ENCODE data around the gene FAM193B.

The FAM193B gene

DNA sequence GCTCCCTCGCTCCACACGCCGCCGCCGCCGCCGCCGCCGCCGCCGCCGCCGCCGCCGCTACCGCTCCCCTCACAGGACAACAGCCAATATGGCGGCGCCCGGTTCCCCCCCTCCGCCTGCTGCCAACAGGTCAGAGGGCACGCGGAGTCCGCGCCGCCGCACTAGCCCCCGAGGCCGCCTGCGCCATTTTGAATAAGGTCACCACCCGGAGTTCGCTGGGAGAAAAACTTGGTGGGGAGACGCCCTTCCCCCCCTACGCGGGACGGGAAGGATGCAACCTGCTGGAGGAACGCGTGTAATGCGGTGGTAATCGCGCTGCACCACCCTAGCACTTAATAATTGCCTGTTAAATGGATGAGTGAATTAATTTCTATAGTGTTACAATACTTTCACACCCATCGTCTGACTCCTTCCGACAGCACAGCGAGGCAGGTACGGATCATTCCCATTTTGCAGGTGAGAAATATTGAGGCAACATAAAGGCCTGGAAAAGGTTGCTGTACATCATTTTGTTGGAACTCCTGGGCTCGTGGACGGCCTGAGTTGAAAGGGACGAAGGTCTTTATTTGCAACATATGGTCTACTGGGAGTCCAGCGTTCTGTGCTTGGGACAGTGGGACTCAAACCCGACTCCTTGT, at the start of gene FAM193B:
FAM193B (minus strand) TSS at position 90 of the 638 bp plus-strand sequence. CDS start 105 bp downstream, outside the sequence.
- peak; percentile 93 for DNase-seq (ENCODE audit: low read depth)

DNA sequence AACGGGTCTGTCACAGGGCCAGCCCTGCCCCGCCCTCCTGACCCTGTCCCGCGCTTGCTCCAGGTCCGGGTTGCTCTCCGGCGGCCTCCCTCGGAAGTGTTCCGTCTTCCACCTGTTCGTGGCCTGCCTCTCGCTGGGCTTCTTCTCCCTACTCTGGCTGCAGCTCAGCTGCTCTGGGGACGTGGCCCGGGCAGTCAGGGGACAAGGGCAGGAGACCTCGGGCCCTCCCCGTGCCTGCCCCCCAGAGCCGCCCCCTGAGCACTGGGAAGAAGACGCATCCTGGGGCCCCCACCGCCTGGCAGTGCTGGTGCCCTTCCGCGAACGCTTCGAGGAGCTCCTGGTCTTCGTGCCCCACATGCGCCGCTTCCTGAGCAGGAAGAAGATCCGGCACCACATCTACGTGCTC, 49.8 kb upstream of the FAM193B start:
- DNase-seq (ENCODE audit: low read depth): no peak

DNA sequence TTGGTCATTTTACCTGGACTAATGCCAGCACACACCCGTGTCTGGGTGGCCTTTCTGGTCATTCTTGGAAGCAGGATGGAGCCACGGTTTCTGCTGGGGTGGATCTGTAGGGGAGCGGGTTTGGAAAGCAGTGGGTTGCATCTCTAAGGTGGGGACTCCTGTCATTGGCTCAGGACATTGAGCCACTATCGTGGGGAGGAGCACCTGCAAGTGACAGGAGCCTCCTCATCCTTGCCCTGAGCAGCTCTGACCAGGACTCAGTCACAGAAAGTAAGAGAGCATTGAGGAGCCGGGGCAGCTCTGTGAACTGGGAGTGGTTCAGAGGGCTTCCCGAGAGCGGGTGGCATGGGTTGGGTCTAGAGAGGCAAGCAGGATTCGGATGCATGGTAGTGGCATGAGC, 49.3 kb upstream of the FAM193B start:
- no peak for DNase-seq (ENCODE audit: low read depth)

DNA sequence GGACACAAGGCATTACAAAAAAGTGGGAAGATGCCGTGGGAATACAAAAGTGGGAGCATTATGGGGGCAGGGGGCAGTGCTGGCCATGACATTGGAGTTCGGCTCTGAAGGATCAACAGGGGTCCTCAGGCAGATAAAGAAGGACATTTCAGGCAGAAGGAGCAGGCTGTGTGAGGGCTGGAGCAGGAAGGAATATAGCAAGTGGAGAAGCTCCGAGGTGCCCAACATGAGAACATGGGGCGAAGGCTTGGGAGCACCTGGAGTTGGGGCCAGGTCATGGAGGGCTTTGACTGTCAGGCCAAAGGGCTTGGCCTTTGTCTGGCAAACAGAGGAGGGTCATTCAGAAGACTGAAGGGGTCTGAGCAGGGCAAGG, 48.1 kb upstream of the FAM193B start:
- DNase-seq (ENCODE audit: low read depth): no peak

DNA sequence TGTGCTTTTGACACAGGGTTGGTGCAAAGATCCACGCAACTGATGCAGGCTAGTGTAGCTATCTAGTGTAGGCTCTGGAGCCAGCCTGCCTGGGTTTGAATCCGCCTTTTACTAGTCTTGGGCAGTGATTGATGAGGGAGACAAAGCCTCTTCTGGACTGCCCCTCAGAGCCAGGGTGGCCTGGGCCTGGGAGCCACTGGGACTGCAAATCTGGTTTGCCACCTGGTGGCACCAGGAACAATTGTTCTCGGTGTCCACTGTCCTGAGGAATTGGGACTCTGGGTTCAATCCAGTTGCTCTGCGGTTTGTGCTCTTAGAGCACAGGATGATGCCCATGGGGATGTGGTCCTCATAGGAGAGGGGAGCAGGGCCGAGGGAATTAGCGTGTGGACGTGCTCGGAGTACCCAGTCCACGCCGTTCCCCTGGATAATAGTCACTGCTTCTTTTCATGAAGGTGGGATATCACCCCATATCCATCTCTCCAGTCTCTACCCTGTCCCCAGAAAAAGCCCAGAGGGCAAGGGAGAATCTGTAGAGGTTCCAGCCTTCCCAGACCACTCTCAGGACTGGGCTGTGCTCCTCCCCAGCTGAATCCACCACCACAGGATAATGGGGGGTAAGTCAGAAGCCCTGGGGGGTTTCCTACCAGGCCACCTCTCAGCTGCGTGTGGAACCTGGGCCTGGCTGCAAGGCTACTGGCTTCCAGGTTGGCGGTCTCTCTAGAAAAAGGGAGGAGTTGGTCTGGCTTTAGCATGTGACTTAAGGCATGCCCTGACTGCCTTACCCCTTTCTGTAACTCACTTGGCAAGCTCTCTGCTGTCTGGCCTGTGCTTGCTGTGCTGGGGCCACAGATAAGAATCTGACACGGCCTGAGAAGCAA, 47.5 kb upstream of the FAM193B start:
- no peak for DNase-seq (ENCODE audit: low read depth)

- no peak for DNase-seq (ENCODE audit: low read depth)
Measured at GRCh38 chr5:177601126-177601525, 46.8 kb upstream of the FAM193B start.

- DNase-seq (ENCODE audit: low read depth): no peak
Measured at GRCh38 chr5:177600508-177601018, 46.2 kb upstream of the FAM193B start.

DNA sequence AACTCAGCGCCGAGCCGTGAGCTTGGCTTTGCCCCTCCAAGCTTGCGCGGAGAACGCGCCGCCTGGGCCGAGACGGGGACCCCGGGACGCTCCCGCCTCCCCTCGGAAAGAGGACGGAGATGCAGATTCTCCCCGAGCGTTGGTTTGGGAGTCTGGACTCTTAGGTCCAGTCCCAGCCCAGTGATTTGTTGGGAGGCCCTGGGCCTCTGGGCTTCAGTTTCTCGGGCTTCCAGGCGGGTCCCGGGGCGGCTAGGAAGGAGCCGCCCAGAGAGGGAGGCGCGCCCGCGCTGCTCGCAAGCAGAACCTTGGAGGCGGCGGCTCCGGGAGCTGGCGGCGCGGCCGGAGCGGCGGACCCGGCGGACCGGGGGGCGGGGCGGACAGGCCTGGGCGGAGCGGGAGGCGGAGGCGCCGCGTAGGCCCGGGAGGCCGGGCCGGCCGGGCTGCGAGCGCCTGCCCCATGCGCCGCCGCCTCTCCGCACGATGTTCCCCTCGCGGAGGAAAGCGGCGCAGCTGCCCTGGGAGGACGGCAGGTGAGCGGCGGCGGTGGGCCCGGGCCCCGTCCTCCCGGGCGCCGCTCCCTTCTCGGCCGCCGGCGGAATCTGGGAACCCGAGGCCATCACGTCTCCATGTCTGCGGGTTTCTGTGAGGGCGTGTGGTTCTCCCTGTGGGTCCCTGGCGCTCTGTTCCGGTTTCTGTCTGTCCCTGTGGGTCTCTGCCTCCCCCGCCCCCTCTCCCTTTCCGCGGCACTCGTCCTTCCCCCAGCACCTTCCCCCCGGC, 45.6 kb upstream of the FAM193B start, which contains the start of gene B4GALT7:
B4GALT7 (plus strand) TSS at position 402 of the 777 bp plus-strand sequence; CDS start at position 481, 79 bp downstream.
- peak; percentile 72 for DNase-seq (ENCODE audit: low read depth)

DNA sequence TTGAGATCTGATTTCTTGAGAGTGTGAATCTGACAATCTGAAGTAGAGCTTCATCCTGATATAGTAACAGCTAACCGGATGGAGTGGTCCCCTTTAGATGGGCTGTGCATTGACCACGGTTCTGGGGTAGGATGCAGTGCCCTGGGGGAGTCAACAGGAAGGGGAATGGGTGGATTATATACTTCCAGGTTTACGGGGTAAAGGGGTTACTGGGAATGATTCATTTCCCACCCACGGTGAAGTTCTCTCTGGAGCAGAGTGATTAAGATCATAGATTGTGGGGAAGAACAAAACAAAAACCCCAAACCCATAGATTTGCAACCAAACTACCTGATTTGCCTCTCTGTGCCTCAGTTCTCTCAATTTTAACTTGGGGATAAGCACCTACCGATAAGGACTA, 44.1 kb upstream of the FAM193B start:
- DNase-seq (ENCODE audit: low read depth): no peak

- no peak for DNase-seq (ENCODE audit: low read depth)
Measured at GRCh38 chr5:177596775-177597238, 42.4 kb upstream of the FAM193B start.

DNA sequence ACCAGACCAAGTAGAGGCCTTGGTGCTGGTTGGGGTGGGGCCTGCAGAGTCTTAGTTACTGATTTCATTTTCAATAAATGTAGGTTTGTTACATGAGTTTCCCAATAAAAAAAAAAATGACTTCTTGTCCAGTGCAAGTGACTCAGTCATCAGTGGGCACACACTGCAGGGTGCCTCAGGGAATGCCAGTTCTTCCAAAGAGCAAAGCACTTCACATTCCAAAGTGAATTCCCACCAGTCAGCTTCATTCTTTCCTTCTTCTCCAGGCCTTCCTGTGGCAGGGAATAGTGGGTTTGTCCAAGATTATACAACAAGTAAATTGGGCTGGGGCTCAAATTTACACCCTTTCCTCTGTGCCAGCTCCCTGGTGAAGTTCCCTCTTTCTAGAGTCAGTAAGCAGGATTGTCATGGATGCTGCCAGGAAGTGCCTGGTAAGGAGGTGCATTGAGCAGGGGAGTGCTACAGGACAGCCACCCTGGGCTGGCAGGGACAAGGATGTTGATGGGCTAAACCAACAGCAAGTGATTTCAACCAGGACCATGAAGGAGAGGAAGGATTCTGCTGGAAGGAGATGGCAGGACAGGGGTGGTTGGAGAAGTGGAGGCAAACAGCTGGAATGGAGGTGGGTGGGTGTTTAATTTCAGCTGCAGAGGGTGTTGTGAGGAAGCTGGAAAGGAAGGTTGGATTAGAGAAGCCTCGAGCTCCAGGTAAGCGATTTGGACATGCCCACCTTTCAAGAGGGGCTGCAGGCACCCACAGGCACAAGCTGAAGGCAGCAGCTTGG, 41.8 kb upstream of the FAM193B start:
- DNase-seq (ENCODE audit: low read depth): no peak

- no peak for DNase-seq (ENCODE audit: low read depth)
Measured at GRCh38 chr5:177595026-177595585, 40.7 kb upstream of the FAM193B start.

GRCh38 chr5:177594071-177594470, 39.7 kb upstream of the FAM193B start:
- DNase-seq (ENCODE audit: low read depth): no peak

DNA sequence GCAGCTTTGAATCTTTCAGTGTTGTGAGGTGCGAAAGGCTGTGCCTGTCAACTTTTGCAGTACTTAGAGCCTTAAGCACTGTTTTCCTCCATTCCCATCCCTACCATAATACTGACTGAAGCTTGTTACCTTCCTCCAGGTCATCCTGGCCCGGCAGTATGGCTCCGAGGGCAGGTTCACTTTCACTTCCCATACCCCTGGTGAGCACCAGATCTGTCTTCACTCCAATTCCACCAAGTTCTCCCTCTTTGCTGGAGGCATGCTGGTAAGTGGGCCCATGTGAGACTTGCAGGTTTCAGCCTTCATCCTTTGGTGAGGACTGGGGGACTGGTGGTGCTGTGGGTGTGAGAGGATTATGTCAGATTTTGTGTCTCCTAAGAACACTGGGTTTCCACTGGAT, 39.1 kb upstream of the FAM193B start:
- no peak for DNase-seq (ENCODE audit: low read depth)

GRCh38 chr5:177592905-177593304, 38.5 kb upstream of the FAM193B start:
- DNase-seq (ENCODE audit: low read depth): no peak

DNA sequence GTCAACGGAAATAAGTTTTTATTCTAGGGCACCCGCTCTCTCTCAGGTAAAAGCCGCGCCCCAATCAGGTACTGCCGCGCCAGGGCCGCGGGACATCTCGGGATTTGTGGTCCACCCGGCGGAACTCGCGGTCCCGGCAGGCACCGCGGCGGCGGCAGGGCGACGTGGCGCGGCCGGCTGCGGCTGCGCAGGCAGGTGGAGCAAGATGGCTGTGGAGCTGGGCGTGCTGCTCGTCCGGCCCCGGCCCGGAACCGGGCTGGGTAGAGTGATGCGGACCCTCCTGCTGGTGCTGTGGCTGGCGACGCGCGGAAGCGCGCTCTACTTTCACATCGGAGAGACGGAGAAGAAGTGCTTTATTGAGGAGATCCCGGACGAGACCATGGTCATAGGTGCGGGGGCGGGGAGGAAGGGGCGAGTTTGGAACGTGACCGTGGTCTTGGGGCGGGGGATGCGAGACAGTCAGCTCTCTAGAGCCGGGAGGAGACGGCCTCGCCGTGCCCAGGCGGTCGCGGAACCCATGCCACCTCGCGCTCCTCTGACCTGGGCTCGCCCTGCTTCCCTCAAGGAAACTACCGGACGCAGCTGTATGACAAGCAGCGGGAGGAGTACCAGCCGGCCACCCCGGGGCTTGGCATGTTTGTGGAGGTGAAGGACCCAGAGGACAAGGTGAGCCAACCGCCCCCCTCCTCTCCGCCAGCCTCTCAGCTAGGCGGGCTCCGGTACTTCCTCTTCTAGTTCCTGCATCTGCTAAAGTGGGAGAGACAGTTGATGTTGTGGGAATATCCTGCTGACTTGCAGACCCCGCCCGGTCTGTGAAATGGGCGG, 37.9 kb upstream of the FAM193B start, which contains the start of gene TMED9:
TMED9 (plus strand) TSS at position 194 of the 825 bp plus-strand sequence; CDS start at position 206, 12 bp downstream.
- DNase-seq (ENCODE audit: low read depth): peak; percentile 75

DNA sequence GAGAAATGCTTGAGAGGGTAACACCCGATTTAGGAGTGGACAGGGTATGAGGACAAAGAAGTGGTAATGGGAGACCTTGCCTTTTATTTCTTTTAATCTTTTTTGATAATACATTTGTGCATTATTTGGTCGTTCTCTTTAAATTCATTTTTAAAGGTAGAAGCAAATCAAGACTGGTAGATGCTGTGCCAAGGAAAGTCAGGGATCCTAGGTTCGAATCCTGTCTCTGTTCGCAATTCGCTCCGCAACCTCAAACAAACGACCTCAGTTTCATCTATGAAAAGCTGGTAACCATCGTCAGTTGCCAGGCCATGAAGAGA, 37.3 kb upstream of the FAM193B start:
- no peak for DNase-seq (ENCODE audit: low read depth)

GRCh38 chr5:177590406-177590805, 36.0 kb upstream of the FAM193B start:
- DNase-seq (ENCODE audit: low read depth): no peak

GRCh38 chr5:177588413-177588909, 34.1 kb upstream of the FAM193B start:
- DNase-seq (ENCODE audit: low read depth): no peak

DNA sequence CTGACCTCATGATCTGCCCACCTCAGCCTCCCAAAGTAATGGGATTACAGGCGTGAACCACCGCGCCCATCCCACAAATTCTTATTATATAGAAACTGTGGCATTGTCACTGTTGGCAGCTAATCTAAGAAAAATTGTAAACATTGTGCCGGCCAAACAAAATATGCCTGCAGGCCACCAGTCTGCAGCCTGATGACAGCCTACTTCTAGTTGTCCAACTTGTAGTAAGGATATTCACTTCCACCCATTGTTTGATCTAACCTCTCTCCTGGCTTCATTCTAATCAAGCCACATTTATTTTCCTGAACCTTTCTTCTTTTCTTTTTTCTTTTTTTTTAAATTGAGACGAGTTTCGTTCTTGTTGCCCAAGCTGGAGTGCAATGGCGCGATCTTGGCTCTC, 24.0 kb upstream of the FAM193B start:
- no peak for DNase-seq (ENCODE audit: low read depth)
